Uterus (tissue), 2 donors: Measurements from ENCODE around the gene MYADML2.

ENCODE experiments used
- POLR2A ChIP-seq, 2 donors: fragments of 450-650 bp; IDR thresholded peaks; one replicate each; pipeline ENCODE4 v1.6.1; 2016; ENCODE audit warnings: antibody characterized with exemption in 2 of 2, mild to moderate bottlenecking in 1 of 2, moderate library complexity in 1 of 2
- TF ChIP-seq, protein P1 (sequence below), 4 experiments: fragments of 200-600 bp in 2 of 4; fragments of 450-650 bp in 2 of 4; sonication (generic) in 2 of 4; IDR thresholded peaks; one replicate each; pipeline ENCODE4 v1.5.1; 2016 to 2019; ENCODE audit warnings: antibody characterized with exemption in 4 of 4, mild to moderate bottlenecking in 2 of 4, moderate library complexity in 1 of 4

GRCh38 chr17:81935709-81936084 is 11.3 kb downstream of the MYADML2 start:
- TF ChIP-seq POLR2A (IDR thresholded peaks at IDR 0.05) = no peak
- TF ChIP-seq, protein P1, sequence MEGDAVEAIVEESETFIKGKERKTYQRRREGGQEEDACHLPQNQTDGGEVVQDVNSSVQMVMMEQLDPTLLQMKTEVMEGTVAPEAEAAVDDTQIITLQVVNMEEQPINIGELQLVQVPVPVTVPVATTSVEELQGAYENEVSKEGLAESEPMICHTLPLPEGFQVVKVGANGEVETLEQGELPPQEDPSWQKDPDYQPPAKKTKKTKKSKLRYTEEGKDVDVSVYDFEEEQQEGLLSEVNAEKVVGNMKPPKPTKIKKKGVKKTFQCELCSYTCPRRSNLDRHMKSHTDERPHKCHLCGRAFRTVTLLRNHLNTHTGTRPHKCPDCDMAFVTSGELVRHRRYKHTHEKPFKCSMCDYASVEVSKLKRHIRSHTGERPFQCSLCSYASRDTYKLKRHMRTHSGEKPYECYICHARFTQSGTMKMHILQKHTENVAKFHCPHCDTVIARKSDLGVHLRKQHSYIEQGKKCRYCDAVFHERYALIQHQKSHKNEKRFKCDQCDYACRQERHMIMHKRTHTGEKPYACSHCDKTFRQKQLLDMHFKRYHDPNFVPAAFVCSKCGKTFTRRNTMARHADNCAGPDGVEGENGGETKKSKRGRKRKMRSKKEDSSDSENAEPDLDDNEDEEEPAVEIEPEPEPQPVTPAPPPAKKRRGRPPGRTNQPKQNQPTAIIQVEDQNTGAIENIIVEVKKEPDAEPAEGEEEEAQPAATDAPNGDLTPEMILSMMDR (IDR thresholded peaks at IDR 0.05) = no peak
